ENCODE results near the gene N4BP2.

N4BP2 gene

GRCh38 chr4:40194602-40195161 lies 138.0 kb downstream of the N4BP2 start:
- ChIA-PET POLR2A (interaction anchor here (0.7 to 1.5 kb wide), 2 partner anchors 9 to 65 kb away, joined by 4 to 5 read pairs; no protein-coding TSS in a partner anchor), CTCF (interaction anchor here (0.8 to 2.2 kb wide), 6 partner anchors 8 to 131 kb away, joined by 3 to 7 read pairs (median 6); no protein-coding TSS in a partner anchor)
- no peak for DNase-seq (ENCODE audit: extremely low spot score)
- TF ChIP-seq CTCF (IDR thresholded peaks at IDR 0.05; ENCODE audit: control extremely low read depth, extremely low read depth, low read depth, missing control alignments), result no peak

GRCh38 chr4:40195182-40196177 lies 138.8 kb downstream of the N4BP2 start:
- no peak for DNase-seq (ENCODE audit: extremely low spot score)
- POLR2A ChIA-PET, result interaction anchor here (0.5 to 1.5 kb wide), 3 partner anchors 9 to 382 kb away, joined by 3 to 5 read pairs (median 4); no protein-coding TSS in a partner anchor
- TF ChIP-seq CTCF (IDR thresholded peaks at IDR 0.05; ENCODE audit: control extremely low read depth, extremely low read depth, low read depth, missing control alignments), result no peak

GRCh38 chr4:40196272-40196671 lies 139.6 kb downstream of the N4BP2 start:
- ChIA-PET POLR2A (interaction anchor here (0.5 to 0.7 kb wide), 4 partner anchors 33 to 381 kb away, joined by 3 to 4 read pairs (median 4); no protein-coding TSS in a partner anchor), CTCF (interaction anchor here (1.0 to 2.2 kb wide), 7 partner anchors 9 to 113 kb away, joined by 3 to 7 read pairs (median 5); no protein-coding TSS in a partner anchor)
- no peak for TF ChIP-seq CTCF (IDR thresholded peaks at IDR 0.05; ENCODE audit: control extremely low read depth, extremely low read depth, low read depth, missing control alignments)

More at GRCh38 chr4:40195182-40196177, 138.8 kb downstream of the N4BP2 start:
- CTCF ChIA-PET, result interaction anchor here (0.8 to 2.2 kb wide), 10 partner anchors 9 to 131 kb away, joined by 3 to 7 read pairs (median 4); no protein-coding TSS in a partner anchor

GRCh38 chr4:40196724-40197281 lies 140.2 kb downstream of the N4BP2 start, which contains the start of gene RHOH:
Gene RHOH (plus strand): TSS chr4:40197031. CDS start chr4:40243387, 46,356 bp downstream.
- POLR2A ChIA-PET, result interaction anchor here (0.7 to 1.4 kb wide), 4 partner anchors 11 to 122 kb away, joined by 3 to 9 read pairs (median 4); no protein-coding TSS in a partner anchor
- CTCF ChIA-PET, result interaction anchor here (1.0 to 2.2 kb wide), 6 partner anchors 8 to 141 kb away, joined by 3 to 7 read pairs (median 4); partner anchors contain the start of gene N4BP2
- DNase-seq (ENCODE audit: extremely low spot score), result peak; percentile 50
- TF ChIP-seq CTCF (IDR thresholded peaks at IDR 0.05; ENCODE audit: control extremely low read depth, extremely low read depth, low read depth, missing control alignments), result no peak

More at GRCh38 chr4:40196272-40196671, 139.6 kb downstream of the N4BP2 start:
- no peak for DNase-seq (ENCODE audit: extremely low spot score)

GRCh38 chr4:40197879-40198689 lies 141.4 kb downstream of the N4BP2 start:
- no peak for DNase-seq (ENCODE audit: extremely low spot score)
- CTCF ChIA-PET, result interaction anchor here (0.7 to 3.2 kb wide), 6 partner anchors 7 to 142 kb away, joined by 3 to 12 read pairs (median 4); partner anchors contain the start of gene N4BP2
- POLR2A ChIA-PET, result interaction anchor here (1.4 kb wide), 1 partner anchor 9 kb away, joined by 9 read pairs; no protein-coding TSS in a partner anchor
- TF ChIP-seq CTCF (IDR thresholded peaks at IDR 0.05; ENCODE audit: control extremely low read depth, extremely low read depth, low read depth, missing control alignments), result no peak

Data from GM10248 (cell line).